DOHH2 (cell line): ENCODE results near the gene AURKAIP1.
"Not testable (repeated sequence)": the region's sequence is repeated elsewhere in the genome, so short reads cannot be mapped to it uniquely, and the experiment has no call there.

Experiments
- H3F3A ChIP-seq: fragments of 200-600 bp; sonication (generic), shearing (Covaris generic); 2 replicates; pipeline ENCODE4 v1.6.0; 2016; ENCODE audit warnings: antibody characterized with exemption, mild to moderate bottlenecking; ENCODE audit not compliant: control insufficient read depth, insufficient read depth
- H3K27ac ChIP-seq: fragments of 200-600 bp; sonication (generic); 2 replicates; pipeline ENCODE4 v1.5.1; 2014; ENCODE audit warnings: low read depth, mild to moderate bottlenecking, low read length, moderate library complexity
- H3K27me3 ChIP-seq: fragments of 200-600 bp; sonication (generic); 2 replicates; pipeline ENCODE4 v1.6.1; 2014; ENCODE audit warnings: mild to moderate bottlenecking, low read length, mixed read lengths; ENCODE audit not compliant: control insufficient read depth
- H3K36me3 ChIP-seq: fragments of 200-600 bp; sonication (generic); 2 replicates; pipeline ENCODE4 v1.6.1; 2014; ENCODE audit warnings: mild to moderate bottlenecking, low read length, moderate library complexity, mixed read lengths; ENCODE audit not compliant: control insufficient read depth
- H3K4me1 ChIP-seq: fragments of 200-600 bp; sonication (generic); 2 replicates; pipeline ENCODE4 v1.6.1; 2014; ENCODE audit warnings: mild to moderate bottlenecking, low read length, mixed read lengths; ENCODE audit not compliant: control insufficient read depth
- H3K4me2 ChIP-seq: fragments of 200-600 bp; sonication (generic); 2 replicates; pipeline ENCODE4 v1.6.0; 2014; ENCODE audit warnings: mild to moderate bottlenecking, low read length, moderate library complexity
- H3K4me3 ChIP-seq: fragments of 200-600 bp; sonication (generic); 2 replicates; pipeline ENCODE4 v1.5.1; 2014; ENCODE audit warnings: mild to moderate bottlenecking, low read length, mixed read lengths
- H3K79me2 ChIP-seq: fragments of 200-600 bp; sonication (generic); 2 replicates; pipeline ENCODE4 v1.6.1; 2014; ENCODE audit warnings: mild to moderate bottlenecking, low read length, mixed read lengths; ENCODE audit not compliant: control insufficient read depth
- H3K9me2 ChIP-seq: fragments of 200-600 bp; sonication (generic); replicated peaks from 2 replicates; pipeline ENCODE4 v1.6.1; 2014; ENCODE audit warnings: mild to moderate bottlenecking, low read length, mixed read lengths; ENCODE audit not compliant: control insufficient read depth
- H3K9me3 ChIP-seq: fragments of 200-600 bp; sonication (generic); 2 replicates; pipeline ENCODE4 v1.6.1; 2014; ENCODE audit warnings: antibody characterized with exemption, low read length, mixed read lengths; ENCODE audit not compliant: control insufficient read depth, insufficient read depth
- H4K20me1 ChIP-seq: fragments of 200-600 bp; sonication (generic); 2 replicates; pipeline ENCODE4 v1.6.0; 2014; ENCODE audit warnings: low read depth, mild to moderate bottlenecking, antibody characterized with exemption, low read length, moderate library complexity; ENCODE audit not compliant: control insufficient read depth, insufficient read depth
- EZH2phosphoT487 ChIP-seq: fragments of 200-600 bp; sonication (generic); IDR thresholded peaks from 2 replicates; pipeline ENCODE4 v1.6.1; 2017; ENCODE audit warnings: borderline replicate concordance, mild to moderate bottlenecking, antibody characterized with exemption, low read length, moderate library complexity, mixed read lengths
- TF ChIP-seq, protein P1 (sequence below): fragments of 200-600 bp; sonication (generic); IDR thresholded peaks from one replicate; pipeline ENCODE4 v1.5.1; 2014; ENCODE audit warnings: antibody characterized with exemption, mild to moderate bottlenecking, low read depth, low read length; ENCODE audit not compliant: poor library complexity, severe bottlenecking

Gene AURKAIP1

DNA sequence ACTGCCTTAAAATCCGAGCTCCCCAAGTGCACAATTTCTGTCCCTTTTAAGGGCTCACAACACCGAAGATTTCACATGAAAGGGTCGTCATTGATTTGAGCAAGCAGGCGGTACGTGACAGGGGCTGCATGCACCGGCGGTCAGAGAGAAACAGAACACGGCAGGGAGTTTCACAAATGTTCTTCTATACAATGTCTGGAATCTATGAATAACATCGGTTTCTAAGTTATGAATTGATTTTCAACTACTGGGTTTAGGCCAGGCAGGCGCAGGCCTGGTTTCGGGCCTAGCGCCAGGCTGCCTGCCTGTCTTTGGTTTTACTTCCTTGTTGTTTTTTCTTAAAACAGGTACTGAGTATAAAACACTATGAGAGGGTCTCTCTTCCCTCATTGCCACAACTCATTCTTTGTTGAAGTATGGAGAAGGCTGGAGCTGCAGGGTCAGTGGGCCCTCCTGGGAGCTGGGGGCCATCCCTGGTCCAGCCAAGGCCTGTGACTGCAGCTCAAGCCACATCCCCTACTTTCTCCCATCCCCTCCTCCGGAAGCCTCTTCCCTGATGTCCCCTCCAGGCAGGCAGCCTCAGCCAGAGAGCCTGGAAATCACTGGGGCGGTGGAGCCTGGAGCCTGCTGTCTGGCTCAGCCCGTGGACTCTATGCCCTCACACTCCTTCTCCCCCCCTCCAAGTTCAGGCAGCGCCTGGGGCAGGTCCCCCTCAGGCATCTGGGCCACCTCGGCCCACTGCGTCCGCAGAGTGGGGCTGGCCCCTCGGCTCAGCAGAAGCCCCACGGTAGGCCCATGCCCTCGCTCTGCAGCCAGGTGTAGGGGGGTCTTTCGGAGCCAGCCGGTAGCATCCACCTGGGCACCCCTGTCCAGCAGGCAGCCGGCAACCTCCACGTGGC, 43.7 kb upstream of the AURKAIP1 start:
- no peaks in the 10 kb centered on the region for H3K9me3 ChIP-seq
- H3F3A ChIP-seq = no peaks in the 10 kb centered on the region
- no peak overlapping the region for H3K4me2 ChIP-seq
- no peaks in the 10 kb centered on the region for H3K79me2 ChIP-seq
- H3K27me3 ChIP-seq = 0 out of 2 replicates have a peak, but pooled peaks cover 7% of the 10 kb centered on the region
- H3K36me3 ChIP-seq = no peaks in the 10 kb centered on the region
- 0 out of 2 replicates have a peak, but pooled peaks cover 3% of the 10 kb centered on the region for H4K20me1 ChIP-seq
- H3K27ac ChIP-seq = no peak overlapping the region
- no peak overlapping the region for H3K4me3 ChIP-seq
- H3K9me2 ChIP-seq = no peaks in the 10 kb centered on the region
- H3K4me1 ChIP-seq = no peaks in the 10 kb centered on the region
- TF ChIP-seq EZH2phosphoT487 = no peak
- TF ChIP-seq, protein P1, sequence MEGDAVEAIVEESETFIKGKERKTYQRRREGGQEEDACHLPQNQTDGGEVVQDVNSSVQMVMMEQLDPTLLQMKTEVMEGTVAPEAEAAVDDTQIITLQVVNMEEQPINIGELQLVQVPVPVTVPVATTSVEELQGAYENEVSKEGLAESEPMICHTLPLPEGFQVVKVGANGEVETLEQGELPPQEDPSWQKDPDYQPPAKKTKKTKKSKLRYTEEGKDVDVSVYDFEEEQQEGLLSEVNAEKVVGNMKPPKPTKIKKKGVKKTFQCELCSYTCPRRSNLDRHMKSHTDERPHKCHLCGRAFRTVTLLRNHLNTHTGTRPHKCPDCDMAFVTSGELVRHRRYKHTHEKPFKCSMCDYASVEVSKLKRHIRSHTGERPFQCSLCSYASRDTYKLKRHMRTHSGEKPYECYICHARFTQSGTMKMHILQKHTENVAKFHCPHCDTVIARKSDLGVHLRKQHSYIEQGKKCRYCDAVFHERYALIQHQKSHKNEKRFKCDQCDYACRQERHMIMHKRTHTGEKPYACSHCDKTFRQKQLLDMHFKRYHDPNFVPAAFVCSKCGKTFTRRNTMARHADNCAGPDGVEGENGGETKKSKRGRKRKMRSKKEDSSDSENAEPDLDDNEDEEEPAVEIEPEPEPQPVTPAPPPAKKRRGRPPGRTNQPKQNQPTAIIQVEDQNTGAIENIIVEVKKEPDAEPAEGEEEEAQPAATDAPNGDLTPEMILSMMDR = no peak

DNA sequence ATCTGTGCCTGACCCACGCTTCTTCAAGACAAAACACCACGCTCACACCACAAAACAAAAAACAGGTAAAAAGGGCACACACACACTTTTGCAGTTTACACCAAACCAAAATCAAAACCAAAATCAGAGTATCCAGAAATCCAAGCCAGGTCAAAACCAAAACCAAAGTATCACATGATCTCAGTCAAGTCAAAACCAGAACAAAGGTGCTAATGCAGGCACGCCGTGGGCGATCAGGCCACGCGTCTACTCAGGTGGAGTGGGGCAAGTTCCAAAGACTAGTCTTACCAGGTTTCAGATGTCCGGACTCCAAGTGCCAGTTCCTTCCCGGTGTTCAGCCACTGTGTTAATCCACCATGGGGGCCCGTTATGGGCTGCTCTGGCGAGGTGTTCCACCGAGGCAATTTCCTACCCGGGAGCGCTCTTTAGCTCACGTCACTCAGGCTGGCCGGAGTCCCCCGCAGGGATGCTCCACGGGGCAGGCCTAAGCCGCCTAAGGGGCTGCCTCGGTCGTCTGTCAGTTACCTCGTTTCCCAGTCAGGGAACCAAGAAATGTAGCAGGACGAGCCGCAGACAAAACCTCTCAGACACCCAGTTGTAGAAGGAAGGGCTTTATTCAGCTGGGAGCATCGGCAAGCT, 42.9 kb upstream of the AURKAIP1 start:
- not testable (repeated sequence) for H3K4me2 ChIP-seq, H3K27ac ChIP-seq, H3K9me2 ChIP-seq, H3F3A ChIP-seq, H3K4me1 ChIP-seq, H3K27me3 ChIP-seq, H3K79me2 ChIP-seq, H3K4me3 ChIP-seq, H4K20me1 ChIP-seq, H3K9me3 ChIP-seq, H3K36me3 ChIP-seq

DNA sequence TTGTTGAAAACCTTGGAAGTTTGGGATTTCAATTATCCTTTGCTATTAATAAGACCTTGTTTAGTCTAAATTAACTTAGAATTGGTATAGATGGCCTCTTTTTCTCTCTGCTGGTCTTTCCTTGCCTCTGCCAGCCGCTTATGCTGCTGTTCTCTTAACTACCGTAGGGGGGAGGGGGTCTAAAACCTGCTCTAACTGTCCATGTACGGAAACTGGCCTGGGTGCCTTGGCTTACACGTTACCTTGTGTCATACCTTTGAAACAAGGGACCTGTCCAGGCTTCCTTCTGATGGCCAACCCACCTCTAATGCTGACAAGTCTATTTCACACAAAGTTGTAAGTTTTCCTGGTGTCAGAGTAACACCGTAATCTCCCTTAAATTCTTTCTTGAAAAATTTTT, 42.4 kb upstream of the AURKAIP1 start:
- not testable (repeated sequence) for H3F3A ChIP-seq, H3K79me2 ChIP-seq, H3K9me2 ChIP-seq, H3K4me1 ChIP-seq, H4K20me1 ChIP-seq, H3K4me2 ChIP-seq, H3K27me3 ChIP-seq, H3K4me3 ChIP-seq, H3K27ac ChIP-seq, H3K36me3 ChIP-seq, H3K9me3 ChIP-seq

DNA sequence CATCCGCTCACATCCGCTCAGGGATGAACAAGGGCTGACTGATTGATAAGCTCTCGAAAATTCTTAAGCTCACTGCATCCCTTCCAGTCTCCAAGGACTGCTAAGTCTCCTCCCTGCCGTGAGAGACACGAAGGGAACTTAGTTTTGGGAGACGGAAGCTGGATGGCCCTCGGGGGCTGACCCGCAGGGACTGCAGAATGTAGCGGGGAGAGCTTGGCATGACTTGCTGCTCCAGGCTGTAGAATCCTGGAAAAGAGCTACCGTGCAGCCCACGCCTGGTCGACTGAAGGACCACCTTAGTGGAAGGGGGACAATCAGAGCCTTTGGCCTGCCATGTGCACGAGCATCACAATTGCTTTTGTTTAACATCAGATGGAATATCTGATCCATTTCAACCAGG, 40.7 kb upstream of the AURKAIP1 start:
- Histone ChIP-seq H3K4me1 (no peaks in the 10 kb centered on the region), H3K9me2 (no peaks in the 10 kb centered on the region), H3K27ac (no peak overlapping the region), H3K36me3 (no peaks in the 10 kb centered on the region), H3K79me2 (no peaks in the 10 kb centered on the region), H3K27me3 (no peaks in the 10 kb centered on the region), H3K4me3 (no peak overlapping the region), H3K4me2 (no peak overlapping the region), H3F3A (no peaks in the 10 kb centered on the region), H3K9me3 (no peaks in the 10 kb centered on the region), H4K20me1 (no peaks in the 10 kb centered on the region)
- TF ChIP-seq, protein P1 = no peak
- TF ChIP-seq EZH2phosphoT487 = no peak

DNA sequence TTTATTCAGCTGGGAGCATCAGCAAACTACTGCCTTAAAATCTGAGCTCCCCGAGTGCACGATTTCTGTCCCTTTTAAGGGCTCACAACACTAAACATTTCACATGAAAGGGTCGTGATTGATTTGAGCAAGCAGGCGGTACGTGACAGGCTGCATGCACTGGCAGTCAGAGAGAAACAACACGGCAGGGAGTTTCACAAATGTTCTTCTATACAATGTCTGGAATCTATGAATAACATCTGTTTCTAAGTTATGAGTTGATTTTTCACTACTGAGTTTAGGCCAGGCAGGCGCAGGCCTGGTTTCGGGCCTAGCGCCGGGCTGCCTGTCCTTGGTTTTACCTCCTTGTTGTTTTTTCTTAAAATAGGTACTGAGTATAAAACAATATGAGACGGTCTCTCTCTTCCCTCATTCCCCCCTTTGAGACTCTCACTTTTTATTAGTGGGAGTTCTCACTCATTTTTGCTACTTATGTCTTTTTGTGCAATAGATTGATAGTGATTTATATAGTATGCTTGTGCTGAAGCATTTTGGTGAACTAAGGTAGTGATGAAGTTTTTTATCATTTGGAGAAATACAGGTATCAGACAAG, 37.4 kb upstream of the AURKAIP1 start:
- Histone ChIP-seq H3K79me2 (peaks cover 24% of the 10 kb centered on the region), H3K36me3 (peaks cover 22% of the 10 kb centered on the region)
- H3K9me3 ChIP-seq, H3K4me2 ChIP-seq, H3F3A ChIP-seq, H3K4me3 ChIP-seq, H3K27ac ChIP-seq, H3K9me2 ChIP-seq, H3K27me3 ChIP-seq, H3K4me1 ChIP-seq, H4K20me1 ChIP-seq: not testable (repeated sequence)
